Measurements from ENCODE around the gene DHDH. TPM values are rescaled to one million over a fixed set of nuclear protein-coding genes. Genes with fewer than 3 reads are reported as not detected.
A peak's percentile ranks its signal among the peaks of the same experiment; 100 is the strongest.

Gene DHDH
- total and polyA plus RNA-seq, 2 of the 13 experiments (the other 11 are each of a cell fraction or from before 2014, with no cell fraction given), result 0.13 to 0.91 TPM

- TF ChIP-seq KIAA2018 (CRISPR knock-in tag; IDR thresholded peaks at IDR 0.05; ENCODE audit: borderline replicate concordance) (no peak), ZNF83 (CRISPR knock-in tag; IDR thresholded peaks at IDR 0.05; ENCODE audit: borderline replicate concordance) (0 out of 2 replicates have a peak, but pooled peaks have one; percentile 12), ZBTB26 (CRISPR knock-in tag; IDR thresholded peaks at IDR 0.05; ENCODE audit: borderline replicate concordance) (peak; percentile 75; the same call in 1 of the 2 replicates), ERF (CRISPR knock-in tag; IDR thresholded peaks at IDR 0.05) (peak; percentile 98), HNRNPK (IDR thresholded peaks at IDR 0.05; ENCODE audit: low read depth, low read length, poor library complexity, severe bottlenecking) (peak; percentile 61), KLF15 (CRISPR knock-in tag; IDR thresholded peaks at IDR 0.05; ENCODE audit: borderline replicate concordance) (no peak; the same call in 1 of the 2 replicates), EP300 (IDR thresholded peaks at IDR 0.05; ENCODE audit: low read depth in 2 of 2, low read length in 2 of 2) (peak in 1 of 2 experiments; percentile 51; a peak in 1 of 4 replicates), EP300 (CRISPR knock-in tag; IDR thresholded peaks at IDR 0.05; ENCODE audit: borderline replicate concordance) (0 out of 2 replicates have a peak, but pooled peaks have one; percentile 37), ZNF543 (CRISPR knock-in tag; IDR thresholded peaks at IDR 0.05) (0 out of 2 replicates have a peak, but pooled peaks have one; percentile 18), TMF1 (CRISPR knock-in tag; IDR thresholded peaks at IDR 0.05; ENCODE audit: low read depth) (peak; percentile 91; the same call in 1 of the 2 replicates), ZNF709 (CRISPR knock-in tag; IDR thresholded peaks at IDR 0.05) (peak; percentile 71; the same call in 1 of the 2 replicates), SNAPC4 (CRISPR knock-in tag; IDR thresholded peaks at IDR 0.05) (0 out of 2 replicates have a peak, but pooled peaks have one; percentile 49), STAT5B (CRISPR knock-in tag; IDR thresholded peaks at IDR 0.05) (peak; percentile 85; the same call in 1 of the 2 replicates)
Observed at GRCh38 chr19:48965040-48965805, 31.7 kb downstream of the DHDH start, which contains the start of gene FTL (continued).
